ENCODE measurements around the gene CLEC5A. TPM values are rescaled to one million over a fixed set of nuclear protein-coding genes. Genes with fewer than 3 reads are reported as not detected.
"Not testable (repeated sequence)": the region's sequence is repeated elsewhere in the genome, so short reads cannot be mapped to it uniquely, and the experiment has no call there.

Gene CLEC5A
- total RNA-seq, 6 experiments from 2014 or later: not detected

DNA sequence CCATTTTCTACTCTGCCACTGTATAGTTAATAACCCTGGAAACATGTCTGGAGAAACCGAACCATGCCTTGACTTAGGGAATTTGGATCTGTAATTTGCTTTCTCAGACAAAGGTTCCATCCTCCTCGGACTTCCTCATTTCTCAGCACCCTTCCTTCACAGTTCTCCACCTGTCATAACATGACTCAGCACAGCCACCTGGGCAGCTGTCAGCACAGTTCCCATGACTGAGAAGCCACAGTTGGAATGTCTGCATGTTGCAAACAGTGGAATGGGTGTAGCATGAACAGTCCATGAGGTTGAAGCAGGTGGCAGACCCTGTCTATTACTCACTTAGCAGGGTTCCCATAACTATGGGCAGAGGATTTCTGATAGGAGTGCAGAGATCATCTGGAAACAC is 31.2 kb downstream of the CLEC5A start:
- H3K27ac Mint-ChIP-seq: no peak overlapping the region
- H3K36me3 Mint-ChIP-seq (ENCODE audit: low read depth): no peaks in the 10 kb centered on the region
- H3K27me3 Mint-ChIP-seq (ENCODE audit: insufficient read depth): no peaks in the 10 kb centered on the region
- H3K4me1 Mint-ChIP-seq (ENCODE audit: low read depth): no peaks in the 10 kb centered on the region
- H3K4me3 Mint-ChIP-seq: no peak overlapping the region
- TF ChIP-seq CTCF (IDR thresholded peaks at IDR 0.05): no peak
- peaks cover 61% of the 10 kb centered on the region for H3K9me3 Mint-ChIP-seq
- DNase-seq: no peak

- TF ChIP-seq CTCF (IDR thresholded peaks at IDR 0.05): no peak
- no peaks in the 10 kb centered on the region for H3K36me3 Mint-ChIP-seq (ENCODE audit: low read depth)
- H3K27me3 Mint-ChIP-seq (ENCODE audit: insufficient read depth): no peaks in the 10 kb centered on the region
- no peak overlapping the region for H3K4me3 Mint-ChIP-seq
- H3K27ac Mint-ChIP-seq: no peak overlapping the region
- no peak for DNase-seq
- no peaks in the 10 kb centered on the region for H3K4me1 Mint-ChIP-seq (ENCODE audit: low read depth)
- H3K9me3 Mint-ChIP-seq: peaks cover 46% of the 10 kb centered on the region
Observed at GRCh38 chr7:141911391-141911790, 35.4 kb downstream of the CLEC5A start.

DNA sequence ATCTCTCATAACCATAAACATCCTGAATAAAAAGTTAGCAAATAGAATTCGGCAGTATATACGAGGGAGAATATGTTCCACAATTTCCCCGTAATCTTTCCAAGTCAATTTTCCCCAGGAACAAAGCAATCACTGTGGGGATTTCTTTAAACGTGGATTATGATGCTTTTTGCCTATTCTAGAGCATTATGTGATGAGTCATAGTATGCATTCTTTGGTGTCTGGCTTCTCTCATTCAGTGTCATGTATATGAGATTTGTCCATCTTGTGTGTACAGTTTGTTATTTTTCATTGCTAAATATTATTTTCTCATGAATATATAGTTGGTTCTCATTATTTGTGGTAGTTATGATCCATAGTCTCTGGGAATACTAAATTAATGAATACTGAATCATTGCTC is 40.5 kb downstream of the CLEC5A start:
- no peak for TF ChIP-seq CTCF (IDR thresholded peaks at IDR 0.05)
- Mint-ChIP-seq H3K36me3 (ENCODE audit: low read depth) (no peaks in the 10 kb centered on the region), H3K4me3 (no peak overlapping the region), H3K27ac (no peak overlapping the region), H3K27me3 (ENCODE audit: insufficient read depth) (no peaks in the 10 kb centered on the region), H3K4me1 (ENCODE audit: low read depth) (no peaks in the 10 kb centered on the region), H3K9me3 (peaks cover 31% of the 10 kb centered on the region)
- DNase-seq: no peak

GRCh38 chr7:141899366-141899765 is 47.4 kb downstream of the CLEC5A start:
- H3K4me1 Mint-ChIP-seq (ENCODE audit: low read depth); H3K36me3 Mint-ChIP-seq (ENCODE audit: low read depth); DNase-seq; H3K27ac Mint-ChIP-seq; H3K4me3 Mint-ChIP-seq; H3K27me3 Mint-ChIP-seq (ENCODE audit: insufficient read depth): not testable (repeated sequence)
- H3K9me3 Mint-ChIP-seq: peaks cover 32% of the 10 kb centered on the region

- no peak for DNase-seq
- Mint-ChIP-seq H3K27ac (no peak overlapping the region), H3K4me1 (ENCODE audit: low read depth) (no peaks in the 10 kb centered on the region), H3K9me3 (peaks cover 25% of the 10 kb centered on the region), H3K4me3 (no peak overlapping the region), H3K36me3 (ENCODE audit: low read depth) (no peaks in the 10 kb centered on the region), H3K27me3 (ENCODE audit: insufficient read depth) (no peaks in the 10 kb centered on the region)
- TF ChIP-seq CTCF (IDR thresholded peaks at IDR 0.05): no peak
Observed at GRCh38 chr7:141891336-141891735, 55.4 kb downstream of the CLEC5A start.

GRCh38 chr7:141889321-141889720 is 57.5 kb downstream of the CLEC5A start:
- H3K27ac Mint-ChIP-seq: no peak overlapping the region
- H3K4me3 Mint-ChIP-seq: no peak overlapping the region
- no peaks in the 10 kb centered on the region for H3K27me3 Mint-ChIP-seq (ENCODE audit: insufficient read depth)
- H3K4me1 Mint-ChIP-seq (ENCODE audit: low read depth): no peaks in the 10 kb centered on the region
- no peaks in the 10 kb centered on the region for H3K36me3 Mint-ChIP-seq (ENCODE audit: low read depth)
- peaks cover 43% of the 10 kb centered on the region for H3K9me3 Mint-ChIP-seq
- DNase-seq: no peak
- no peak for TF ChIP-seq CTCF (IDR thresholded peaks at IDR 0.05)
